IMR-90 (cell line): ENCODE results near the gene HS6ST3.

Experiments used
- BHLHE40 ChIP-seq: fragments of 150-350 bp; IDR thresholded peaks from 2 replicates; pipeline ENCODE4 v1.6.1; 2016; ENCODE audit warnings: mild to moderate bottlenecking, low read depth, low read length
- CEBPB ChIP-seq: IDR thresholded peaks from 2 replicates; pipeline ENCODE4 v1.6.1; 2012; ENCODE audit warnings: low read depth, low read length, improper control_type of control experiment
- CHD1 ChIP-seq: IDR thresholded peaks from 2 replicates; pipeline ENCODE4 v1.6.1; 2012; ENCODE audit warnings: low read depth, low read length, improper control_type of control experiment
- CTCF ChIP-seq: conservative IDR thresholded peaks from 2 replicates; pipeline ENCODE4 v1.5.1; 2012; ENCODE audit warnings: mild to moderate bottlenecking, low read depth, low read length, improper control_type of control experiment
- FOS ChIP-seq: fragments of 150-350 bp; IDR thresholded peaks from 2 replicates; pipeline ENCODE4 v1.6.1; 2016; ENCODE audit warnings: low read depth, low read length
- MAFK ChIP-seq: IDR thresholded peaks from 2 replicates; pipeline ENCODE4 v1.6.1; 2012; ENCODE audit warnings: low read depth, low read length, improper control_type of control experiment
- MAZ ChIP-seq: IDR thresholded peaks from 2 replicates; pipeline ENCODE4 v1.6.1; 2012; ENCODE audit warnings: low read depth, mild to moderate bottlenecking, low read length, improper control_type of control experiment, moderate library complexity, borderline replicate concordance
- MXI1 ChIP-seq: IDR thresholded peaks from 2 replicates; pipeline ENCODE4 v1.6.1; 2012; ENCODE audit warnings: low read depth, mild to moderate bottlenecking, low read length, moderate library complexity, borderline replicate concordance
- POLR2A ChIP-seq: IDR thresholded peaks from 2 replicates; pipeline ENCODE4 v1.6.1; 2012; ENCODE audit warnings: mild to moderate bottlenecking, low read depth, low read length
- RAD21 ChIP-seq: IDR thresholded peaks from 2 replicates; pipeline ENCODE4 v1.6.1; 2012; ENCODE audit warnings: low read length, improper control_type of control experiment
- RCOR1 ChIP-seq: IDR thresholded peaks from 2 replicates; pipeline ENCODE4 v1.6.1; 2012; ENCODE audit warnings: mild to moderate bottlenecking, low read length, improper control_type of control experiment; ENCODE audit not compliant: insufficient replicate concordance
- RFX5 ChIP-seq: IDR thresholded peaks from 2 replicates; pipeline ENCODE4 v1.8.0; 2012; ENCODE audit warnings: low read depth, mild to moderate bottlenecking, low read length, moderate library complexity
- SMC3 ChIP-seq: fragments of 150-350 bp; IDR thresholded peaks from 2 replicates; pipeline ENCODE4 v1.6.1; 2016; ENCODE audit warnings: low read depth, mild to moderate bottlenecking, antibody characterized with exemption, low read length, moderate library complexity
- USF2 ChIP-seq: fragments of 150-350 bp; IDR thresholded peaks from 2 replicates; pipeline ENCODE4 v1.6.1; 2017; ENCODE audit warnings: mild to moderate bottlenecking, antibody characterized with exemption, low read length, low read depth

GRCh38 chr13:96089749-96090239, at the start of gene HS6ST3:
- TF ChIP-seq BHLHE40 (no peak), USF2 (no peak), SMC3 (no peak), POLR2A (no peak), CTCF (no peak), RFX5 (no peak), MXI1 (no peak), RCOR1 (no peak), MAFK (no peak), MAZ (no peak), RAD21 (no peak), CEBPB (no peak), CHD1 (no peak), FOS (no peak)
